HG03354 (cell line): ENCODE measurements around the gene RNF168.
"Not testable (repeated sequence)": the region's sequence is repeated elsewhere in the genome, so short reads cannot be mapped to it uniquely, and the experiment has no call there.

Experiments
- ATAC-seq: cut with Tn5 transposase; IDR thresholded peaks from one replicate; pipeline ENCODE4 v1.9.1; 2021; ENCODE audit warnings: mild to moderate bottlenecking; ENCODE audit not compliant: unreplicated experiment, poor library complexity, severe bottlenecking

Gene RNF168

DNA sequence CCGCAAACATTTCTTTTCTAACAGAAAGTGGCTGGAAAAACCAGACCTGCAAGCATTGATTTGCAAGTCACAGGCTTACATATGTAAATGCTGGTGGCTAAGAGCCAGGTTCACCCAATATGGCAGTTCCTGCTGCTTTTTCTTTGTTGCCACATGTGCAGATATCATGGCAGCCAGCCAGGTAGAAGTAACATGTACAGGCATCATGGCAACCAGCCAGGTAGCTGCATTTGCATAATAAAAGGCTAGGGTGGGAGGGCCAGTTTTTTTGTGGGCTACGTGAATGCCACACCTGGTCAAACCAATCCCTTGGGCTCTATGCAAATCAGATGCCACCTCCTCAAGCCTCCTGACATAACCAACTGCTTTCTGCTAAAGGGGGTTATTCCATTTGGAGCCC lies 14.4 kb upstream of the RNF168 start:
- ATAC-seq: no peak

DNA sequence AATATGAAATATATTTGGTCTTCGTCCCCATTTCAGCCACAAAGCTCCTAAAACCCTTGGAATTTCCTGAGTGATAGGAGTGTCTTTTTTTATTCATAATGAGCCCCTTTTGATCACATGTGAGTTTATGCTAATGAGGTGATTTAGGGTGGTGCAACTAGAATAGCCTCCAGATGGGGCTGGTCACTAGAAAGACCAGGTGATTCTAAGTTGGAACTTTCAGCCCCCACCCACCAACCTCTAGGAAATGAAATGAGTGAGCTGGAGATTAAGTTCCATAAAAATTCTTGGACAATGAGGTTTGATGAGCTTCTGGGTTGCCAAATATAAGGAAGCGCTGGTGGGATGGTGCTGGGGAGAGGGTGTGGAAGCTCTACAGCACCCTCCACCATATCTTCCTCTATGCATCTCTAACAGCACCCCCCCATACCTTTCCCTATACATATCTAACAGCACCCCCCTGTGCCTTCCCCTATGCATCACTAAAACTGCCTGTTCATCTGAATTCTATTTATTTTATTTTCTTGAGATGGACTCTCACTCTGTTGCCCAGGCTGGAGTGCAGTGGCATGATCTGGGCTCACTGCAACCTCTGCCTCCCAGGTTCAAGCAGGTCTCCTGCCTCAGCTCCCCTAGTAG lies 13.7 kb upstream of the RNF168 start:
- ATAC-seq: no peak

DNA sequence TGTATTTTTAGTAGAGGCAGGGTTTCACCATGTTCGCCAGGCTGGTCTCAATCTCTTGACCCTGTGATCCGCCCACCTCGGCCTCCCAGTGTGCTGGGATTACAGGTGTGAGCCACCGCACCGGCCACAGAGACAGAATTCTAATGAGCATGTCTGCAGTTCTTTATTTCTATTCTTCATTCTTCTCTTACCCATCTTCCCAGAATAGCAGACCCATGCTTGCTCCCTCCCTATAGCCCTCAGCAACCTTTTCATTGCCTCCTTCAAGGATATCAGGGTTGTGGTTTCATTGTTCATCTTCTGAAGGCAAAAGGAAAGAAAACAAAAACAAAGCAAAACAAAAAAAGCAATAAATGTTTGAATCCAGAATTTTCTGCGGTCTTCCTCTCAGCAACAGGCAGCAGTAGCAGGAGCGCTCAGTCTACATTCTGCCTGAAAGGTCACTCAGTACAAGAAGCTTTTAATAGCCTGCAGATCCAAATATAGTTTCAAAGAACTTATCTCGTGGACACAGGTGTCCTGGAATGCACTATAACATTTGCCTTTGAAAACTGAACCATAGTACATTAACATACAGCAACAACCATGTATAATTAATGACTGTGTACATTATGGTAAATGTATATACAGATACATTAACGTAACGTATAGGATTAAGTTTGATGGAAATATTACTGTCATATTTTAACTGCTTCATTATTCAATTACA lies 11.5 kb upstream of the RNF168 start, which contains the start of gene SMCO1:
SMCO1 (minus strand) TSS at position 434 of the 709 bp plus-strand sequence; CDS start at position 297, 137 bp downstream.
- ATAC-seq: no peak

DNA sequence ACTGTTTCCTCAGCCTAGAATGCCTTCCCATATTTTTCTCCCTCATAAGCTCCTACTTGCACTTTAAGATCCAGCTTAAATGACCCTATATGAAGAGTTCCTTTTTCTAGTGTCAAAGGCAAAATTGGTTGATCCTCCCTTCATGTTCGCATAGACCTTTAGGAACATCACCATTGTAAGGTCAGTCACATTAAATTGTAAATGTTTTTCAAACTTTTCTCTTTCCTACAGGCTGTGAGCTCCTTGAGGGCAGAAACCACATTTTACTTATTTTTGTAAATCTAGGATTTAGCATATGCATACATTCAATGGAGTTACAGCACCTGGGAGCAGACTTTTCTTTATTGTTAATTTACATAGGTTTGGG lies 10.8 kb upstream of the RNF168 start:
- ATAC-seq: no peak

DNA sequence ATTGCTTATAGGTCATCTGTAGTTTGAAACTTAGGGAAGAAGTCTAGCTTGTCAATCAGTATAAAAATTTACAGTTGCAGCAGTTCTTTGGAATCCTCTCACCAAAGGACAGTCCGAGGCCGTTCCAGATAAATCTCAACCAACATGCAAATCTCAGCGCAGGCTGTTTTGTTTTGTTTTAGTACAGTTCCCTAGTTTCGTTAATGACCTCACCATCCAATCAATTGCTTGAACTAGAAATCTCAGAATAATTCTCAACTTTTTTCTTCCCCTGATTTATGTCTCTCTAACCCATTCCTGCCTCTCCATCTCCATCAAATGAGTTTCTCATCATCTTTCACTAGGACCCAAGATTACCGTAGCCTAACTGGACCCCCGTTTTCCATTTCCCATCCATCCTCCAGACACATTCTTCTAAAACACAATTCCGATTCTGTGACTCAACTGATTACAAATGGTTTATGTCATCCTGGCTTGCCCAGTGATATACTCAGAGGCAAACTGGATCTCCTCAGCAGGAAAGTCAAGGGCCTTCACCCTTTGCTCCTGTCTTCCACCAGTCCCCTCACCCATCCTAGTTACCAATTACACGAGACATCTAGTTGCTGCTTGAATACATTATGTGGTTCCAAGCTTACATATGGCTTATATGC lies 10.3 kb upstream of the RNF168 start:
- no peak for ATAC-seq

DNA sequence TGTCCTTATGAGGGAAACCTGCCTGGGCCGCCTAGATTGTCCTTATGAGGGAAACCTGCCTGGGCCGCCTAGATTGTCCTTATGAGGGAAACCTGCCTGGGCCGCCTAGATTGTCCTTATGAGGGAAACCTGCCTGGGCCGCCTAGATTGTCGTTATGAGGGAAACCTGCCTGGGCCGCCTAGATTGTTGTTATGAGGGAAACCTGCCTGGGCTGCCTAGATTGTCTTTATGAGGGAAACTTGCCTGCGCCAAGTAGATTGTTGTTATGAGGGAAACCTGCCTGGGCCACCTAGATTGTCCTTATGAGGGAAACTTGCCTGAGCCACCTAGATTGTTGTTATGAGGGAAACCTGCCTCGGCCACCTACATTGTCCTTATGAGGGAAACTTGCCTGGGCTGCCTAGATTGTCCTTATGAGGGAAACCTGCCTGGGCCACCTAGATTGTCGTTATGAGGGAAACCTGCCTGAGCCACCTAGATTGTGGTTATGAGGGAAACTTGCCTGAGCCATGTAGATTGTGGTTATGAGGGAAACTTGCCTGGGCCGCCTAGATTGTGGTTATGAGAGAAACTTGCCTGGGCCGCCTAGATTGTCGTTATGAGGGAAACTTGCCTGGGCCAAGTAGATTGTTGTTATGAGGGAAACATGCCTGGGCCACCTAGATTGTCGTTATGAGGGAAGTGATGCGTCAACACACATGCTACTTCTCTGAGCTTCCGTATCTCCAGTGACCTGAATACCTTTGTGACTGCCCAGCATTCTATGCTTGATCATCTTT lies 8.3 kb upstream of the RNF168 start:
- not testable (repeated sequence) for ATAC-seq

DNA sequence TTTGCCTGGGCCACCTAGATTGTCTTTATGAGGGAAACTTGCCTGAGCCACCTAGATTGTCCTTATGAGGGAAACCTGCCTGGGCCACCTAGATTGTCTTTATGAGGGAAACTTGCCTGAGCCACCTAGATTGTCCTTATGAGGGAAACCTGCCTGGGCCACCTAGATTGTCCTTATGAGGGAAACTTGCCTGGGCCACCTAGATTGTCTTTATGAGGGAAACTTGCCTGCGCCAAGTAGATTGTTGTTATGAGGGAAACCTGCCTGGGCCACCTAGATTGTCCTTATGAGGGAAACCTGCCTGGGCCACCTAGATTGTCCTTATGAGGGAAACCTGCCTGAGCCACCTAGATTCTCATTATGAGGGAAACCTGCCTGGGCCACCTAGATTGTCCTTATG lies 7.5 kb upstream of the RNF168 start:
- ATAC-seq: not testable (repeated sequence)

DNA sequence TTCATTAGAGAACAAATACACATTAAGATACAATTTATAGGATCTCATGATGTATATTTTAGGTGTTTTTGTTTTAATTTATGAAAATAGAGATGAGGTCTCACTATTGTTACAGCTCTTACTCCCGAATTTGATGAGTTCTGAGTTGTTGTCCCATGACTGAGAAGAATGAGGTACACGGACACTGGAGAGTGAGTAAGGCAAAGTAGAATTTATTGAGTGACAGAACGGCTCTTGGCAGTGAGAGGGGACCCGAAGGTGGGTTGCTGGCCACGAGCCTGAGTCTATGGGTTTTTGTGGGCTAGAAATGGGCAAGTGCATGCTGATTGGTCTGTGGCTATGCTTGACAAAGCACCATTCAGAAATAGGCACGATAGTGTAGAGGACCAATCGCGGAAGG lies 3.1 kb upstream of the RNF168 start:
- no peak for ATAC-seq

DNA sequence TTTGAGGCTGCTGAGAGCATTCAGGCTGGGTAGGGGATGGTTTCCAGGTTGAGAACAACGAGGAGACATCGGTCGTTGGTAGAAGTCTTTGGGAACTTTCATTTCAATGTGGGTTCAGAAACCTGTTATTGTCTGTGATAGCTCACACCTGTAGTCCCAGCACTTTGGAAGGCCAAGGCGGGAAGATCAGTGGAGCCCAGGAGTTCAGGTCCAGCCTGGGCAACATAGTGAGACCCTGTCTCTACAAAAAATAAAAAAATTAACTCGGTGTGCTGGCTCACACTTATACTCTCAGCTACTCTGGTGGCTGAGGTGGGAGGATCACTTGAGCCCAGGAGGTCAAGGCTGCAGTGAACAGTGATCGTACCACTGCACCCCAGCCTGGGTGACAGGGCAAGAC lies 988 bp upstream of the RNF168 start:
- no peak for ATAC-seq

DNA sequence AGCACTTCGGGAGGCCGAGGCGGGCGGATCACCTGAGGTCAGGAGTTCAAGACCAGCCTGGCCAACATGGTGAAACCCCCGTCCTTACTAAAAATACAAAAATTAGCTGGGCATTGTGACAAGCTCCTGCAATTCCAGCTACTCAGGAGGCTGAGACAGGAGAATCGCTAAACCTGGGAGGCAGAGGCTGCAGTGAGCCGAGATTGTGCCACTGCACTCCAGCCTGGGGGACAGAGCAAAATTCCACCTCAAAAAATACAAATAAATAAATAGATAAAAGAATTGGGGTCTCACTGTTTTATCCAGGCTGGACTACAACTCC lies 470 bp upstream of the RNF168 start:
- not testable (repeated sequence) for ATAC-seq

DNA sequence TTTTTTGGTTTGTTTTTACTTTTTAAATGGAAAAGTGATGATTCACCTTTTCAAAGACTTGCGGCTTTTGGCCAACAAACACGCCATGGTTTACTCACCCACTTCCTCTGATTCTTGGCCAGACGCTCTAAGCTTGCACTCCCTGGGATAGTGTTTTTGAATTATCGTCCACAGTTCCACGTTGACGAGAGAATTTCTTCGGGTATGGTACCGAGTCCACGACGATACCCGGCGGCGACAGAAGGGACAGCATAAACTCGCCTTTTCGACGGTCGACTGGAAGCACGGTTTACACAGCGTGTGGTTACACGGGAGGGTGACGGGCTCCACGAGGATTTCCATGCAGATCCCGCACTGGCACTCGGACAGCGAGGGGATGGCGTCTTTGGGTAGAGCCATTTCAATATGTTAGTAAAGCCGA lies 783 bp downstream of the RNF168 start:
- ATAC-seq: peak; percentile 20

DNA sequence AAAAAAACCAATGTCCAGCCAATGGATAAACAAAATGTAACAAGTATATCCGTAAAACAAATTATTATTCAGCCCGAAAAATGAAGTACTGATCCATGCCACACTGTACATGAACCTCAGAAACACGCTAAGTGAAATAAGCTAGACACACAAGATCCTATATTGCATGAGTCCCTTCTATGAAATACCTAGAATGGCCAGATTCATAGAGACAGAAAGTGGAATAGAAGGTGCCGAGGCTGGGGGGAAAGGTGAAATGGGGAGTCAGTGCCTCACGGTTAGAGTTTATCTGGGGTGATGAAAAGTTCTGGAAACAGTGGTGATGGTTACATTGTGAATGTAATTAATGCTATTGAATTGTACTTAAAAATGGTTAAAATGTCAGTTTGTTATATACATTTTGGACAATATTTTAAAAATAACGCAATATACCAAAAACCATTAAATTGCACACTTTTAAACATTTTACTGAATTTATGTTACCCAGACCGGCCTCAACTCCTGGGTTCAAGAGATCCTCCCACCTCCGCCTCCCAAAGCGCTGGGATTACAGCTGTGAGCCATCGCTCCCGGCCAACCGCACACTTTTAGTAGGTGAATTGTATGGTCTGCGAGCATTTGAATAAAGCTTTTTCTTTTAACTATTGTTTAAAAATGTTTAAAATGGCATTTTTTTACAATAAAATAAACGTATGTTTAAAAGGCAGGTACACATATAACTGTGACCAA lies 2.1 kb downstream of the RNF168 start:
- ATAC-seq: no peak

DNA sequence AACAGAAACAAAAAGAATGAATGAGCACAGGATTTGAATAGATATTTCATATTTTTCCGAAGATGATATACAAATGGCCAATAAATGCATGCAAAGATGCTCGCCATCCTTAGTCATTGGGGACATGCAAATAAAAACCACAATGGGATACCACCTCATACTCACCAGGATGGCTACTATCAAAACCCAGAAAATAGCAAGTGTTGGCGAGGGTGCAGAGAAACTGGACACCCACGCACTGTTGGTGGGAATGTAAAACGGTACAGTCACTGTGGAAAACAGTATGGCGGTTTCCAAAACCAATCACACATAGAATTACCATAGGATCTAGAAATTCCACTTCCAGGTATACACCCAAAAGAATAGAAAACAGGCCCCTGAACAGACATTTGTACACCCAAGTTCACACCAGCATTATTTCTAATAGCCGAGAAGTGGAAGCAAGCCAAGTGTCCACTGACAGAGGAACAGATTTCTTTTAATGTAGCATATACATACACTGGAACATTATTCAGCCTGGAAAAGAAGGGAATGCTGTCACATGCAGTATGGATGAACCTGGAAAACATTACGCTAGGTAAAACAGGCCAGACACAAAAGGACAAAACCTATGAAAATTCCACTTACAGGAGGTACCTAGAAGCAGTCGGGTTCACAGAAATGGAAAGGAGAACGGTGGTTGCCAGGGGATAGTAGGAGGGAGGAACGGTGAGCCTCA lies 3.6 kb downstream of the RNF168 start:
- ATAC-seq: no peak

DNA sequence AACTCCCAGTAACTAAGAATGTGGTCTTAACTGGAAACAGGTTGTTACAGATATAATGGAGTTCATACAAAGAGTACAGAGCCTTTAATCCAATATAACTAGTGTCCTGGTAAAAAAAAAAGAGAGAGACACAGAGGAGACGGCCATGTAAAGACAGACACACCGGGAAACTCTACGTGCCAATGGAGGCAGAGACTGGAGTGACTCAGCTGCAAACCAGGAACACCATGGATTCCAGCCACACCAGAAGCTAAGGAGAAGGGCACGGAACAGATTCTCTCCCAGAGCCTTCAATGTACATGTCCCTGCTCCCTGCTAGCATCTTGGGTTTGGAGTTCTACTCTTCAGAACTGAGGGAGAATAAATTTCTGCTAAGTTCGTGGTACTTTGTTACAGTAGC lies 4.5 kb downstream of the RNF168 start:
- ATAC-seq: no peak

DNA sequence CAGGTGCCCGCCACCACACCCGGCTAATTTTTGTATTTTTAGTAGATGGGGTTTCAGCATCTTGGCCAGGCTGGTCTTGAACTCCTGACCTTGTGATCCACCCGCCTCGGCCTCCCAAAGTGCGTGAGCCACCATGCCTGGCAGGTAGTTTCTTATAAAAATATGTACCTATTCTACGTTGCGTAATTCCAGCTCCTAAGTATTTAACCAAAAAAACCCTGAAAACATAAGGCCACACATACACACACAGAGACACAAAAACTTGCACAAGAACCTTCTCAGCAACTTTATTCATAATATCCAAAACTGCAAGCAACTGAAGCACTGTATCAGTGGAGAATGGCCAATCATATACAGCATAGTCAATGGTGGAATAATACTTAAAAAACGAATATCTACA lies 5.3 kb downstream of the RNF168 start:
- no peak for ATAC-seq

DNA sequence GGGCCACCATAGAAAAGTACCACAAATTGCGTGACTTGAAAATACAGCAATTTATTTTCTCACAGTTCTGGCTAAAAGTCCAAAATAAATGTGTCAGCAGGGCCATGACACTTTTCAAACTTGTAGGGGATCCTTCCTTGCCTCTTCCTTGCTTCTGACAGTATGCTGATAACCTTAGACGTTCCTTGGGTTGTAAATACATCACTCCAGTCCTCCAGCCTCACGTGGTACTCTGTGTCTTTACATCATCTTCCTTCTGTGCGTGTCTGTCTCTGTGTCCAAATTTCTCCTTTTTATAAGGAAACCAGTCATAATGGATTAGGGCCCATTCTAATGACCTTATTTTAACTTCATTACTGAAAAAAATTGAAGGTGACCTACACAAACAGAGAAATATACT lies 7.4 kb downstream of the RNF168 start:
- ATAC-seq: no peak

DNA sequence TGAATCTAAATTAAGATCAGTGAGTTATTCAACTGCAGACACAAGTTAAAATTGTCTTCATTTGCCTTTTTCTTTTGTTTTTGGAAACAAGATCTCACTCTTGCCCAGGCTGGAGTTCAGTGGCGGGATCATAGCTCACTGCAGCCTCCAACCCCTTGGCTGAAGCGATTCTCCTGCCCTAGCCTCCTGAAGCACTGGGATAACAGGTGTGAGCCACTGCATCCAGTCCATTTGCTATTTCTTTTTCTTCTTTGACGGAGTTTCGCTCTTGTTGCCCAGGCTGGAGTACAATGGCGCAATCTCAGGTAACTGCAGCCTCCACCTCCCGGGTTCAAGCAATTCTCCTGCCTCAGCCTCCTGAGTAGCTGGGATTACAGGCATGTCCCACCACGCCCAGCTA lies 10.3 kb downstream of the RNF168 start:
- ATAC-seq: no peak

DNA sequence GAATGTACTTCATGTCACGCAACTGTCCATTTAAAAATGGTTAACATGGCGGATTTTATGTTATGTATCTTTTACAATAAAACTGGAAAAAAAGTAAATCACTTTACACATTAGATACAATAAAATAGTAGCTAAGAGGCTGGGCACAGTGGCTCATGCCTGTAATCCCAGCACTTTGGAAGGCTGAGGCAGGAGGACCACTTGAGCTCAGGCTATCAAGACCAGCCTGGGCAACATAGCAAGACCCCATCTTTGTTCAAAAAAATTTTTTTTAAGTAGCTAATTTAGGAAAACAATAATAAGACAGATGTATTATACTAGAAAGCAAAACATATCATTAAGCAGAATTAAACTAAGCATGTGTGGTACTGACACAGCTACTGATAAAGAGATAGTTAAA lies 11.5 kb downstream of the RNF168 start:
- no peak for ATAC-seq

DNA sequence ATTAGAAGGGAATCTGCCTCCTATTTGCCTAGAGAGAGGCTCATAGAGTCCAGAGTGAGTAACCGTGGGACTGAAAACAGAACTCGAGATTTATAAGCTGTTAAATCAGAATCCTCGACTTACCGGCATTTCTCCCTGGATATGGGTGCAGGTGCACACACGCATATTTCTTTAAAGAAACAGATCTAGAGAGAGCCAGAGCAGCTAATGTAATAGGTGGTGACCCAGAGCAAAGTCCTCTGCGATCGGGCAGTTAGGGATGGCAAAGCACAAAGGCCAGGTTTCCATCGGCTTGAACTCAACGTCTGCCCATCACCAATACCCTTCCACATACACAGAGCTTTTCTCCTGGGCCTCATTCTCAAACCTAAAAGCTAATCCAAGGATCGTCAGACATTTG lies 13.8 kb downstream of the RNF168 start:
- no peak for ATAC-seq
